ENCODE data around the gene NDUFB10.

Gene NDUFB10

DNA sequence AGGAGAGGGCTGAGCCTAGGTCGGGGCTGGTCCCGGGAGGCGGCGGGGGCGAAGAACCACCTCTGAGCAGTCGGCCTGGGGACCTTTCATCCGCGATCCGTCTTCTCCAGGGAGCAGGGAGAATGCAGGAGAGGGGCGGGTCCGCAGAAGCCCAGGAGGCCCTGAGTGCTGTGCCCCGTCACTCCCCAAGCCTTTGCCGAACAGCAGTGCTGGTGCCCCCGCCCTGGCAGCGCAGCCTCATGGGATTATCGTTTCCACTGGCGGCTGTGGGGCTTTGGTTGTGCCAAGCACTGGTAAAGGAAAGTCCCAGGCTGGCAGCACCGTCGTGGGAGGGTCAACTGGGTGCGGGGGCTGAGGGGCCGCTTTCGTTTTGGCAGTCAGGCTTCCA is 13.1 kb downstream of the NDUFB10 start:
- Histone ChIP-seq H3K79me2 (ENCODE audit: insufficient read depth, low read length) (peaks cover 43% of the 10 kb centered on the region), H2AFZ (ENCODE audit: low read depth, low read length) (peak overlapping the region; percentile 70), H3K4me3 (ENCODE audit: low read depth in 1 of 2, low read length in 2 of 2) (peak overlapping the region; percentile 65 to 73), H3K36me3 (ENCODE audit: insufficient read depth, low read length) (peaks cover 36% of the 10 kb centered on the region), H3K9ac (ENCODE audit: low read depth, low read length) (peak overlapping the region; percentile 74), H3K27me3 (ENCODE audit: insufficient read depth, low read length, poor library complexity) (no peaks in the 10 kb centered on the region), H3K4me1 (ENCODE audit: insufficient read depth, low read length) (peaks cover 34% of the 10 kb centered on the region), H3K27ac (ENCODE audit: low read length) (peak overlapping the region; percentile 61), H3K9me3 (ENCODE audit: insufficient read depth, low read length, severe bottlenecking) (no peaks in the 10 kb centered on the region), H4K20me1 (ENCODE audit: insufficient read depth, low read length) (peaks cover 31% of the 10 kb centered on the region), H3K4me2 (ENCODE audit: insufficient read depth, low read length) (peak overlapping the region; percentile 99)
- DNase-seq = peak; percentile 34
- ATAC-seq (ENCODE audit: insufficient read depth, low read depth) = no peak
- TF ChIP-seq EZH2 (IDR thresholded peaks at IDR 0.05; ENCODE audit: borderline replicate concordance, low read depth, low read length, severe bottlenecking) = no peak
- TF ChIP-seq, protein P1, sequence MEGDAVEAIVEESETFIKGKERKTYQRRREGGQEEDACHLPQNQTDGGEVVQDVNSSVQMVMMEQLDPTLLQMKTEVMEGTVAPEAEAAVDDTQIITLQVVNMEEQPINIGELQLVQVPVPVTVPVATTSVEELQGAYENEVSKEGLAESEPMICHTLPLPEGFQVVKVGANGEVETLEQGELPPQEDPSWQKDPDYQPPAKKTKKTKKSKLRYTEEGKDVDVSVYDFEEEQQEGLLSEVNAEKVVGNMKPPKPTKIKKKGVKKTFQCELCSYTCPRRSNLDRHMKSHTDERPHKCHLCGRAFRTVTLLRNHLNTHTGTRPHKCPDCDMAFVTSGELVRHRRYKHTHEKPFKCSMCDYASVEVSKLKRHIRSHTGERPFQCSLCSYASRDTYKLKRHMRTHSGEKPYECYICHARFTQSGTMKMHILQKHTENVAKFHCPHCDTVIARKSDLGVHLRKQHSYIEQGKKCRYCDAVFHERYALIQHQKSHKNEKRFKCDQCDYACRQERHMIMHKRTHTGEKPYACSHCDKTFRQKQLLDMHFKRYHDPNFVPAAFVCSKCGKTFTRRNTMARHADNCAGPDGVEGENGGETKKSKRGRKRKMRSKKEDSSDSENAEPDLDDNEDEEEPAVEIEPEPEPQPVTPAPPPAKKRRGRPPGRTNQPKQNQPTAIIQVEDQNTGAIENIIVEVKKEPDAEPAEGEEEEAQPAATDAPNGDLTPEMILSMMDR (IDR thresholded peaks at IDR 0.05; ENCODE audit: borderline replicate concordance, extremely low read depth, low read length, poor library complexity, severe bottlenecking) = no peak

DNA sequence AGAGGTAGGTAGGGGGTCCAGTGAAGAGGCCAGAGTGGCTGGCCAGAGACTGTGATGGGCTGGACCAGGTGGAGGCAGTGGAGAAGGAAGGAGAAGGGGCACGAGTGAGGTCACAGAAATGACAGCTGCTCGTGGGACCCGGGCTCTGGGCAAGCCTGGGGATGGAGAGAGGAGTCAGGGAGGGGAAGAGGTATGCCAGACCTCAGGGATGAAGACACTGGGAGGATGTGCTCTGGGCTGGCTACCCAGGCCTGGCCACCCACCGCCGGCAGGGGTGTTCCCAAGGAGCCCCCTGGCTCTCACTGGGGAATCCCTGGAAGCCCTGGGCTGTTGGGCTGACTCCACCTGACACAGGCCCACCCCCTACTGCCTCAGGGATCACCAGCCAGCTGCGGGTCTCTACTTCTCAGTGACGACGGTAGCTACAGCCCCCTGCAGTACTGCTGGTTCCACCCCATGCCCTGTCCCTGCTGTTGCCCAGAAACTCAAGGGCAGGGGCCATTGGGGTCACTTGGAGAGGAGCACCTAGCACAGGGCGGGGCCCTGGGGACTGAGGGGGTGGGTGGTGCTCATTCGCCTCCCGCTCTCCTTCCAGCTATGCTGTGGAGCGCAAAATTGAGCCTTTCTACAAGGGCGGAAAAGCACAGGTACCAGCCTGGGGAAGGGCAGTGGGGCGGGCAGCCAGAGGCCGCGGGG is 14.3 kb downstream of the NDUFB10 start:
- H3K27me3 ChIP-seq (ENCODE audit: insufficient read depth, low read length, poor library complexity) = no peaks in the 10 kb centered on the region
- DNase-seq = no peak
- peak overlapping the region; percentile 99 for H3K4me2 ChIP-seq (ENCODE audit: insufficient read depth, low read length)
- no peaks in the 10 kb centered on the region for H3K9me3 ChIP-seq (ENCODE audit: insufficient read depth, low read length, severe bottlenecking)
- peaks cover 31% of the 10 kb centered on the region for H4K20me1 ChIP-seq (ENCODE audit: insufficient read depth, low read length)
- no peak overlapping the region for H3K27ac ChIP-seq (ENCODE audit: low read length)
- peaks cover 47% of the 10 kb centered on the region for H3K36me3 ChIP-seq (ENCODE audit: insufficient read depth, low read length)
- no peak overlapping the region for H2AFZ ChIP-seq (ENCODE audit: low read depth, low read length)
- peaks cover 34% of the 10 kb centered on the region for H3K4me1 ChIP-seq (ENCODE audit: insufficient read depth, low read length)
- TF ChIP-seq EZH2 (IDR thresholded peaks at IDR 0.05; ENCODE audit: borderline replicate concordance, low read depth, low read length, severe bottlenecking) = no peak
- TF ChIP-seq, protein P1 (IDR thresholded peaks at IDR 0.05; ENCODE audit: borderline replicate concordance, extremely low read depth, low read length, poor library complexity, severe bottlenecking) = no peak
- no peak for ATAC-seq (ENCODE audit: insufficient read depth, low read depth)
- peak overlapping the region in 1 of 2 experiments; percentile 65; a peak in 2 of 4 replicates for H3K4me3 ChIP-seq (ENCODE audit: low read depth in 1 of 2, low read length in 2 of 2)
- peak overlapping the region; percentile 74 for H3K9ac ChIP-seq (ENCODE audit: low read depth, low read length)
- peaks cover 43% of the 10 kb centered on the region for H3K79me2 ChIP-seq (ENCODE audit: insufficient read depth, low read length)

DNA sequence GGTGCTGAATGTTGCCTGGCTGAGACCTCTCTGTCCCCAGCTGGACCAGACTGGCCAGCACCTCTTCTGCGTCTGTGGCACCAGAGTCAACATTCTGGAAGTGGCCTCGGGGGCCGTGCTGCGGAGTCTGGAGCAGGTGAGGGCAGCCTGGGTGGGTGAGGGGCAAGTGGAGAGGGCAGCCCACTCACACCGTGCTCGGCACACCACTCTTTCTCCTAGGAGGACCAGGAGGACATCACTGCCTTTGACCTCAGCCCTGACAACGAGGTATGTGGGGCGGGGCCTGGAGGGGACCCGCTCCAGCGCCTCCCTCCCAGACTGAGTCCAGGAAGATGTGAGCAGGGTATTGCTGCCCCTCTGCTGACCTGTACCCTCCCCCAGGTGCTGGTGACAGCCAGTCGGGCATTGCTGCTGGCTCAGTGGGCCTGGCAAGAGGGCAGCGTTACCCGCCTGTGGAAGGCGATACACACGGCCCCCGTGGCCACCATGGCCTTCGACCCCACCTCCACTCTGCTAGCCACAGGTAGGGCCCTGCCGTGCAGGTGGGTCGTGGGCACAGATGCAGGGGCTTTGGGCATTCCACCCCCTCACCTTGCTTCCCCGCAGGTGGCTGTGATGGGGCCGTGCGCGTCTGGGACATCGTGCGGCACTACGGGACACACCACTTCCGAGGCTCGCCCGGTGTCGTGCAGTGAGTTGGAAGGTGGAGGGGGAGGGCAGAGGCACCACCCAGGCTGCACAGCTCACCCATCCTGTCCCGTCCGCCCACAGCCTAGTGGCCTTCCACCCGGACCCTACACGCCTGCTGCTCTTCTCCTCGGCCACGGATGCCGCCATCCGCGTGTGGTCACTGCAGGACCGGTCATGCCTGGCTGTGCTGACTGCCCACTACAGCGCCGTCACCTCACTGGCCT is 15.1 kb downstream of the NDUFB10 start:
- DNase-seq (no peak), ATAC-seq (ENCODE audit: insufficient read depth, low read depth) (no peak)
- no peak overlapping the region for H2AFZ ChIP-seq (ENCODE audit: low read depth, low read length)
- H3K9me3 ChIP-seq (ENCODE audit: insufficient read depth, low read length, severe bottlenecking) = no peaks in the 10 kb centered on the region
- no peaks in the 10 kb centered on the region for H3K27me3 ChIP-seq (ENCODE audit: insufficient read depth, low read length, poor library complexity)
- peaks cover 34% of the 10 kb centered on the region for H3K4me1 ChIP-seq (ENCODE audit: insufficient read depth, low read length)
- H3K4me2 ChIP-seq (ENCODE audit: insufficient read depth, low read length) = peak overlapping the region; percentile 99; the same call in 1 of the 2 replicates
- peaks cover 43% of the 10 kb centered on the region for H3K79me2 ChIP-seq (ENCODE audit: insufficient read depth, low read length)
- peaks cover 53% of the 10 kb centered on the region for H3K36me3 ChIP-seq (ENCODE audit: insufficient read depth, low read length)
- peaks cover 31% of the 10 kb centered on the region for H4K20me1 ChIP-seq (ENCODE audit: insufficient read depth, low read length)
- no peak for TF ChIP-seq EZH2 (IDR thresholded peaks at IDR 0.05; ENCODE audit: borderline replicate concordance, low read depth, low read length, severe bottlenecking)
- TF ChIP-seq, protein P1 (IDR thresholded peaks at IDR 0.05; ENCODE audit: borderline replicate concordance, extremely low read depth, low read length, poor library complexity, severe bottlenecking) = no peak
- H3K9ac ChIP-seq (ENCODE audit: low read depth, low read length) = no peak overlapping the region
- H3K27ac ChIP-seq (ENCODE audit: low read length) = no peak overlapping the region
- no peak overlapping the region for H3K4me3 ChIP-seq (ENCODE audit: low read depth in 1 of 2, low read length in 2 of 2)
